Suprapubic skin (tissue), 4 donors: ENCODE measurements around the gene INF2. TPM values are rescaled to one million over a fixed set of nuclear protein-coding genes. Genes with fewer than 3 reads are reported as not detected.

ENCODE experiments used
- DNase-seq, 2 donors: peaks; one replicate each; pipeline ENCODE4 v3.0.0-alpha.2; 2019; ENCODE audit warnings: low spot score in 2 of 2
- H3K27ac ChIP-seq: fragments of 200-600 bp; sonication (generic); one replicate; pipeline ENCODE4 v1.5.1; 2019
- H3K27me3 ChIP-seq: fragments of 200-600 bp; sonication (generic); one replicate; pipeline ENCODE4 v1.5.1; 2019
- H3K36me3 ChIP-seq: fragments of 200-600 bp; sonication (generic); one replicate; pipeline ENCODE4 v1.5.1; 2019
- H3K4me1 ChIP-seq: fragments of 200-600 bp; sonication (generic); one replicate; pipeline ENCODE4 v1.5.1; 2019
- H3K4me3 ChIP-seq: fragments of 200-600 bp; sonication (generic); one replicate; pipeline ENCODE4 v1.5.1; 2019; ENCODE audit warnings: mild to moderate bottlenecking
- H3K9me3 ChIP-seq: fragments of 200-600 bp; sonication (generic); one replicate; pipeline ENCODE4 v1.5.1; 2019
- EP300 ChIP-seq: sonication (generic); formaldehyde crosslinking; IDR thresholded peaks from one replicate; pipeline ENCODE4 v1.6.1; 2017; ENCODE audit warnings: antibody characterized with exemption
- POLR2A ChIP-seq, 2 donors: fragments of 450-650 bp; IDR thresholded peaks; one replicate each; pipeline ENCODE4 v1.6.1; 2017; ENCODE audit warnings: antibody characterized with exemption in 2 of 2, mild to moderate bottlenecking in 2 of 2, moderate library complexity in 2 of 2
- POLR2AphosphoS5 ChIP-seq, 3 donors: sonication (generic); formaldehyde crosslinking; IDR thresholded peaks; one replicate each; pipeline ENCODE4 v1.6.1; 2017; ENCODE audit warnings: antibody characterized with exemption in 3 of 3
- WGBS: methylation state at CpG from one replicate; pipeline ENCODE4 v1.1.5; 2018; 5-methylcytosine and 5-hydroxymethylcytosine counted together
- total RNA-seq, 4 donors: library from RNA; depleted of rRNA; stranded (reverse); fragments of >200 nt; gene quantifications; one replicate each; pipeline ENCODE4 v1.1.0, GENCODE V29; 2016
- TF ChIP-seq, protein P1 (sequence below), 2 donors: fragments of 200-600 bp in 1 of 2; fragments of 450-650 bp in 1 of 2; sonication (generic) in 1 of 2; IDR thresholded peaks; one replicate each; pipeline ENCODE4 v1.5.1; 2016 to 2019; ENCODE audit warnings: antibody characterized with exemption in 2 of 2, mild to moderate bottlenecking in 1 of 2, moderate library complexity in 1 of 2

Gene INF2
- total RNA-seq, 4 donors from 2014 or later: 52.1 to 126 (median 81.8) TPM

DNA sequence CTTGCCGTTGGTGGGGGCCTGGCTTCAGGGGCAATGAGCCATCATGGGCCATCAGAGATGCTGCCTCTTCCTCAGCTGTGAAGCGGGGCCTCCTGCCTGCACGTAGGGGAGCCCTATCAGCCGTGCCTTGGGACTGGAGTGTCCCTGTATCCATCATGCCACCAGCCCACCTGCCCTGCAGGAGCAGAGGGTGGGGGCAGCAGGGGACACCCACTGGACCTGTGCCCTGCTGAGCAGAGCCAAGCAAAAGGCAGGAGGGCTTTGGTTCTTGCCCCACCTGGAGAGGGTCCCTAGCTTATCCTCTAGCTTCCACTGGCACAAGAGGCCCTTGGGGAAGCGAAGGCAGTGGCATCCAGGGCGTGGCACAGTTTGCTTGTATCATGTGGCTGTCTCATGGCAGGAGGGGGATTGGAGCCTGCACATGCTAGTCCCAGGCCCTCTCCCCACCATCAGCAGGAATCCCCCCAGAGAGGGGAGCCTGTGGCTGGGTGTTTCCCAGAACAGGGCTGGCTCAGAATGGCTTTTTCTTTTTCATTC, 44.7 kb downstream of the INF2 start:
- H3K4me1 ChIP-seq: peaks cover 47% of the 10 kb centered on the region
- no peak for TF ChIP-seq EP300
- no peak for TF ChIP-seq POLR2AphosphoS5 (IDR thresholded peaks at IDR 0.05)
- TF ChIP-seq POLR2A (IDR thresholded peaks at IDR 0.05): no peak
- 95% methylated on average over 3 of the region's 6 CpGs for WGBS
- no peak for DNase-seq
- H3K9me3 ChIP-seq: no peaks in the 10 kb centered on the region
- H3K4me3 ChIP-seq: no peak overlapping the region
- no peak overlapping the region for H3K27ac ChIP-seq
- H3K27me3 ChIP-seq: no peaks in the 10 kb centered on the region
- no peaks in the 10 kb centered on the region for H3K36me3 ChIP-seq

DNA sequence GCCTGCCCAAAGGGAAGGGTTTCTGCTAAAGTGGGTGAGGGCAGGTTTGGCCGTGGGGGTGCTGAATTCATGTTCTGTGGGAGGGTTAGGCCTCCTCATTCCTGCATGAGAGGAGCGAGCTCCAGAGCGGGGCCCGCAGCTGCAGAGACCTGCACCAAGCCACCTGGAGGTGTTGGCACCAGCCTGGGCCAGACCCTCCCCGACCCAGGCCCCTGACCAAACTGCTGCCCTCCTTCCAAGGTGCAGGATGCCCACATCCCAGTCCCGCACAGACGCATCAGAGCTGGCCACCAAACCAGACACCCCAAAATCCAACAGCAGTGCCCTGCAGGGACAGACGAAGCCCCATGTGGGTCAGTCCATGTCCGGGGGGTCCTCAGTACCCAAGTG, 45.2 kb downstream of the INF2 start:
- no peaks in the 10 kb centered on the region for H3K9me3 ChIP-seq
- H3K27me3 ChIP-seq: no peaks in the 10 kb centered on the region
- no peak overlapping the region for H3K4me3 ChIP-seq
- H3K27ac ChIP-seq: no peak overlapping the region
- H3K36me3 ChIP-seq: no peaks in the 10 kb centered on the region
- no peak for DNase-seq
- TF ChIP-seq POLR2AphosphoS5 (IDR thresholded peaks at IDR 0.05): no peak
- TF ChIP-seq POLR2A (IDR thresholded peaks at IDR 0.05): no peak
- TF ChIP-seq, protein P1, sequence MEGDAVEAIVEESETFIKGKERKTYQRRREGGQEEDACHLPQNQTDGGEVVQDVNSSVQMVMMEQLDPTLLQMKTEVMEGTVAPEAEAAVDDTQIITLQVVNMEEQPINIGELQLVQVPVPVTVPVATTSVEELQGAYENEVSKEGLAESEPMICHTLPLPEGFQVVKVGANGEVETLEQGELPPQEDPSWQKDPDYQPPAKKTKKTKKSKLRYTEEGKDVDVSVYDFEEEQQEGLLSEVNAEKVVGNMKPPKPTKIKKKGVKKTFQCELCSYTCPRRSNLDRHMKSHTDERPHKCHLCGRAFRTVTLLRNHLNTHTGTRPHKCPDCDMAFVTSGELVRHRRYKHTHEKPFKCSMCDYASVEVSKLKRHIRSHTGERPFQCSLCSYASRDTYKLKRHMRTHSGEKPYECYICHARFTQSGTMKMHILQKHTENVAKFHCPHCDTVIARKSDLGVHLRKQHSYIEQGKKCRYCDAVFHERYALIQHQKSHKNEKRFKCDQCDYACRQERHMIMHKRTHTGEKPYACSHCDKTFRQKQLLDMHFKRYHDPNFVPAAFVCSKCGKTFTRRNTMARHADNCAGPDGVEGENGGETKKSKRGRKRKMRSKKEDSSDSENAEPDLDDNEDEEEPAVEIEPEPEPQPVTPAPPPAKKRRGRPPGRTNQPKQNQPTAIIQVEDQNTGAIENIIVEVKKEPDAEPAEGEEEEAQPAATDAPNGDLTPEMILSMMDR (IDR thresholded peaks at IDR 0.05): no peak
- TF ChIP-seq EP300: no peak
- 85% methylated on average over 6 of the region's 9 CpGs for WGBS
- H3K4me1 ChIP-seq: peaks cover 47% of the 10 kb centered on the region

GRCh38 chr14:104734991-104735779, 45.8 kb downstream of the INF2 start:
- no peak for DNase-seq
- Histone ChIP-seq H3K4me3 (no peak overlapping the region), H3K36me3 (no peaks in the 10 kb centered on the region), H3K4me1 (peaks cover 47% of the 10 kb centered on the region), H3K9me3 (no peaks in the 10 kb centered on the region), H3K27me3 (no peaks in the 10 kb centered on the region), H3K27ac (no peak overlapping the region)
- no peak for TF ChIP-seq POLR2A (IDR thresholded peaks at IDR 0.05)
- no peak for TF ChIP-seq EP300
- TF ChIP-seq, protein P1 (IDR thresholded peaks at IDR 0.05): no peak
- TF ChIP-seq POLR2AphosphoS5 (IDR thresholded peaks at IDR 0.05): no peak
- 90% methylated on average over 3 of the region's 31 CpGs for WGBS

DNA sequence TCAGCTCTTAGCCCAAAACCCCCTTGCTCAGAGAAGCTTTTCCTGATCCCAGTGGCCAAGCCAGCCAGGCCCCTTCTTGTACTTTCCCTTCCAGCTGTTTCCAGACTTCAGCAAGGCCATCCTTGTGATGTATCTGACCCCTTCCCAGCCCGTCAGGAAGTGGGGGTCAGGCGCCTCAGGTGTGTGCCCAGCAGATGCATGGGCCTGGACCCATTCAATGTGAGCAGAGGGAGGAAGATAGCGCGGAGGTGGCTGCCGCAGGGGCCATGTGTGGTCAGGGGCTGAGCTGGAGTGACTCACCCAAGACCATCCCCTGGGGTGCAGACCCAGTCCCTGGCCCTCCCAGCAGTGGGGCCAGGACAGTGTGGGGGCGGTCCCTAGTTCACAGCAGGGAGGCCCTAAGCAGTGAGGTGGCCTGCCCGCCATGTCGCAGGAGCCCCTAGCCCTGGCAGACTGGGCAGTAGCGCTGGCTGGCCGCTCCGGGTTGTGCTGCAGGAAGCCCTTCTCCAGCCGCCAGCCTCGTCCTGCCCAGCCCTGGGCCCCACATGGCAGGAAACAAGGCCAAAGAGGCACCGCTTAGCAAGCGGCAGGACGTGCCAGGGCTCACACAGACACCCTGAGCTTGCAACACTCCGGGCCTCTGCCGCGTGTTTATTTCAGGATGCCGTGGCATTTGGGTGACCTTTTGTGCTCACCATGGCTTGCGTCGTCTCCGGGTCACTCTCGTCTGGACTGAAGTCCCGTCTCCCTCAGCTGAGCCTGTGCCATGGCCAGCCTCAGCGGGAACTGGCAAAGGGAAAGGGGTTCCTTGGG, 46.6 kb downstream of the INF2 start:
- Histone ChIP-seq H3K9me3 (no peaks in the 10 kb centered on the region), H3K4me3 (no peak overlapping the region), H3K27ac (peak overlapping the region; percentile 56), H3K4me1 (peaks cover 47% of the 10 kb centered on the region), H3K27me3 (no peaks in the 10 kb centered on the region), H3K36me3 (no peaks in the 10 kb centered on the region)
- TF ChIP-seq POLR2AphosphoS5 (IDR thresholded peaks at IDR 0.05) (peak in 2 of 3 donors; percentile 82 to 85), POLR2A (IDR thresholded peaks at IDR 0.05) (no peak)
- peak; percentile 90 for DNase-seq
- WGBS: 37% methylated on average over 21 of the region's 26 CpGs

GRCh38 chr14:104738375-104739019, 49.1 kb downstream of the INF2 start:
- Histone ChIP-seq H3K9me3 (no peaks in the 10 kb centered on the region), H3K4me3 (no peak overlapping the region), H3K36me3 (no peaks in the 10 kb centered on the region), H3K27ac (no peak overlapping the region), H3K4me1 (peaks cover 25% of the 10 kb centered on the region), H3K27me3 (no peaks in the 10 kb centered on the region)
- TF ChIP-seq POLR2AphosphoS5 (IDR thresholded peaks at IDR 0.05): no peak
- TF ChIP-seq, protein P1 (IDR thresholded peaks at IDR 0.05): no peak
- TF ChIP-seq EP300: no peak
- TF ChIP-seq POLR2A (IDR thresholded peaks at IDR 0.05): no peak
- no peak for DNase-seq
- 97% methylated on average over 16 of the region's 18 CpGs for WGBS
